ENCODE measurements around the gene FOXK2.

Gene FOXK2

DNA sequence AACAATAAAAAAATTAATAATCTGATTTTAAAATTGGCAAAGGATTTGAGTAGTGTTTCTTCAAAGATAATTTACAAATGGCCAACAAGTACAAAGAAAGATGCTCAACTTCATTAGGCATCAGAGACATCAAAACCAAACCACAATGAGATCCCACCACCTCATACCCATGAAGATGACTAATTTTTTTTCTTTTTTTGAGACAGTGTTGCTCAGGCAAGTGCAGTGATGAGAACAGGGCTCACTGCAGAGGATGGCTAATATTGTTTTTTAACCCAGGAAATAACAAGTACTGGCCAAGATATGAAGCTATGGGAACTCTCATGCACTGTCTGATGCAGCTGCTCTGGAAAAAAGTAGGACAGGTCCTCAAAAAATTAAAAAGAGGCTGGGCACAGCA, 113.8 kb downstream of the FOXK2 start:
- Mint-ChIP-seq H3K27me3 (no peaks in the 10 kb centered on the region), H3K4me3 (no peak overlapping the region), H3K4me1 (ENCODE audit: low read depth) (peaks cover 26% of the 10 kb centered on the region), H3K9me3 (ENCODE audit: low read depth) (no peaks in the 10 kb centered on the region), H3K36me3 (peaks cover 10% of the 10 kb centered on the region), H3K27ac (no peak overlapping the region)

DNA sequence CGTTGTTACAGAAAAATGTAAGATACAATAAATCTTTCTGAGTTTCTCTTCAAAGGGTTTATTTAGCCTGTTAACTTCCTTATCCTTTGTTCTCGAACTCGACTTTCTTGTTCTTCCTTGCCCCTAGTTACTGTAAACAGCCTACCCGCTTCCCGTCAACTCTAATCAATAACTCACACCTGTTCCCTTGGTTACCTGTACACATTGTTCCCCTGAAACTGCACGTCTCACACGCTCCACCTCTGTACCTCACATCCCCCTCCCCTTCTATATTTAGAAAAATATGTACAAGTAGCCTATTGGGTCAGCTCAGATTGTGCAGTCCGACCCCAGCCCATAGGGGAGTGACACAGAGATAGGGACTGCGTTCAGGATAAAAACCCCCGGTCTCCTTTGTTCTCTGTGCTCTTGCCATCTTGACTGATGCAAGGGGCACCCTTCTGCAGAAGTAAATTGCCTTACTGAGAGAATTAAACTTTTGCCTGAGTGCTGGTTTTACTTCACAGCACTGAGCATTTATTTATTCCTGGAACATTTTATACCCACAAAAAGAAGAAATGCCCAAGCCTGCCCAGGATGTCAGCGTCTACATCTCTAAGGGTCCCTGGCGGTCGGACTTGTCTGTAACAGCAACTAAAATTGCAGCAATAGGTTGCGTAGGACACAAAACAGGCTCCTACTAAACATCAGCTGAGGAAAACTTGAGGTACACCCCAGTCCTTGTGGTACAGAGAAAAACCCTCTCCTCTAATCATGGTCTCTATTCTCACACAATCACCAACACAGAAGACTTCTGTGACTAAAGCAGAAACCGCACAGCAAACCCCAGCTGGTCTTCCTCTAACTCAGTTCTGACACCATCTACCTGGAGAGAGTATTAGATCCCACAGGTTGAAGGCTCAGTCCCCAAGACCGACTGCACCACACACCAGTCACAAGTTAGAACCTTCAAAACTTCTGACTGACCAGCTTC, 117.4 kb downstream of the FOXK2 start:
- peaks cover 33% of the 10 kb centered on the region for H3K4me1 Mint-ChIP-seq (ENCODE audit: low read depth)
- H3K36me3 Mint-ChIP-seq, result peaks cover 13% of the 10 kb centered on the region
- peak overlapping the region; percentile 22 for H3K27ac Mint-ChIP-seq
- H3K9me3 Mint-ChIP-seq (ENCODE audit: low read depth), result no peaks in the 10 kb centered on the region
- no peak overlapping the region for H3K4me3 Mint-ChIP-seq
- no peaks in the 10 kb centered on the region for H3K27me3 Mint-ChIP-seq

DNA sequence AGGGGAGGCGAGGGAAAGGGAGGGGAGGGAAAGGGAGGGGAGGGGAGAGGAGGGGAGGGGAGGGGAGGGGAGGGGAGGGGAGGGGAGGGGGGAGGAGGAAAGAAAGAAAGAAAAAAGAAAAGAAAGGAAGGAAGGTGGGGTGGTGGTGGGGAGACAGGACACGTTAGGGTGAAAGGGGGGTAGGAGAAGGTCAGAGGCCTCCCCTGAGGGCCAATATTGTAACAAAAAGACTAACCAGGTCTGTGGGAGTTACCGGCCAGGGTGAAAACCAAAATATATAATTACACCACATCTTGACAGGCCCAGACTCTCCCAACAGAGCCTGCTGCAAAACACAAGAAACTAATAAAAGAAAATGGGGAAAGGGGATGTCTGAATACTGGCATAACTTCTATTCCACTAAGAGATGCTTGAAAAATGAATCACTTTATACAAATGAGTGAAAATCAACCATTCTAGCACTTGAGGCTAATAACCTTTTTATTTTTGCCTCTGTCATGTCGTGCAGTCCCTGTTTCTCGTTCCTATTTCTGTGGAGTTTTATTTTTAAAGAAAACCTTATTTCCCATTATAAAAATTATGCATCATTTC, 118.7 kb downstream of the FOXK2 start:
- H3K4me1 Mint-ChIP-seq (ENCODE audit: low read depth), result peaks cover 29% of the 10 kb centered on the region
- H3K4me3 Mint-ChIP-seq, result no peak overlapping the region
- no peaks in the 10 kb centered on the region for H3K27me3 Mint-ChIP-seq
- no peak overlapping the region for H3K27ac Mint-ChIP-seq
- H3K36me3 Mint-ChIP-seq, result peaks cover 13% of the 10 kb centered on the region
- no peaks in the 10 kb centered on the region for H3K9me3 Mint-ChIP-seq (ENCODE audit: low read depth)

DNA sequence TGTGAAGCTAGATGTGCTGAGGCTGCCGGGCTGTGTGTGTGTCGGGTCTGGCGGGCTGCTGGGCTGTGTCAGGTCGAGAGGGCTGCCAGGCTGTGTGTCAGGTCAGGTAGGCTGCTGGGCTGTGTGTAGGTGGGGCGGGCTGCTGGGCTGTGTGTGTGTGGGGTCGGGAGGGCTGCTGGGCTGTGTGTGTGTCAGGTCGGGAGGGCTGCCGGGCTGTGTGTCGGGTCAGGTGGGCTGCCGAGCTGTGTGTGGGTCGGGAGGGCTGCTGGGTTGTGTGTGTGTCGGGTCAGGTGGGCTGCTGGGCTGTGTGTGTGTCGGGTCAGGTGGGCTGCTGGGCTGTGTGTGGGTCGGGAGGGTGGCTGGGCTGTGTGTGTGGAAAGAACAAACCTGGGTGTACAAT, 120.1 kb downstream of the FOXK2 start:
- H3K9me3 Mint-ChIP-seq (ENCODE audit: low read depth), result no peaks in the 10 kb centered on the region
- H3K27ac Mint-ChIP-seq, result no peak overlapping the region
- peaks cover 15% of the 10 kb centered on the region for H3K36me3 Mint-ChIP-seq
- no peak overlapping the region for H3K4me3 Mint-ChIP-seq
- H3K27me3 Mint-ChIP-seq, result no peaks in the 10 kb centered on the region
- H3K4me1 Mint-ChIP-seq (ENCODE audit: low read depth), result peaks cover 27% of the 10 kb centered on the region

DNA sequence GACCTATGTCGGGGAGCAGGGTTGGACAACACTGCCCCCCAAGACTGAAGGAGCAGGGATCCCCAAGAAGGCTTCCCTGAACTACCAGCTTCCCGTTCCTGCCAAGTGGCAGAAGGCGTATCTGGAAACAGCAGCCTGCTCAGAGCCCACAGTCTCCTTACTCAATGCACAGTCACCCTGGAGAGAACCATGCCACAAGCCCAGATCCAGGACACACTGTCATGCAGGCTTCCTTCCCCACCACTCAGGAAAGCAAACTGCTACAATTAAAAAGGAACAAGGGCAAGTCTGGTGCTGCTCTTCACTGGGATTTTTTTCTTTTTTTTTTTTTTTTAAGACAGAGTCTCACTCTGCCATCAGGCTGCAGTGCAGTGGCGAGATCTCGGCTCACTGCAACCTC, 120.5 kb downstream of the FOXK2 start:
- Mint-ChIP-seq H3K36me3 (peaks cover 15% of the 10 kb centered on the region), H3K4me1 (ENCODE audit: low read depth) (peaks cover 25% of the 10 kb centered on the region)

DNA sequence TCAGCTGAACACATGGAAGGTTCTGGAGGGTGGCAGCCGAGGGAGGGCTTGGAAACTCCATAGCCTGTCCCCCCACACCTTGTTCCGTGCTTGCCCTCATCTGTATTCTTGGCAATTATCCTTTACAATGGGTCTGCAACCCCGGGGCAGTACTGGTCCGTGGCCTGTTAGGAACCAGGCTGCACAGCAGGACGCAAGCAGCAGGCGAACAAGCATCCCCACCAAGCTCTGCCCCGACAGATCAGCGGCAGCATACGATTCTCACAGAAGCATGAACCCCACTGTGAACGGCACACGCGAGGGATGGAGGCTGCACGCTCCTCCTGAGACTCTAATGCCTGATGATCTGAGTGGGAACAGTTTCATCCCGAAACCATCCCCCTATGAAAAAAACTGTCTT, 122.5 kb downstream of the FOXK2 start:
- Mint-ChIP-seq H3K4me1 (ENCODE audit: low read depth) (peaks cover 35% of the 10 kb centered on the region), H3K36me3 (peaks cover 10% of the 10 kb centered on the region), H3K27me3 (no peaks in the 10 kb centered on the region), H3K4me3 (no peak overlapping the region), H3K9me3 (ENCODE audit: low read depth) (no peaks in the 10 kb centered on the region), H3K27ac (no peak overlapping the region)

More for the DNA sequence above, 120.5 kb downstream of the FOXK2 start:
- no peaks in the 10 kb centered on the region for H3K27me3 Mint-ChIP-seq
- no peak overlapping the region for H3K27ac Mint-ChIP-seq
- H3K9me3 Mint-ChIP-seq (ENCODE audit: low read depth), result no peaks in the 10 kb centered on the region
- no peak overlapping the region for H3K4me3 Mint-ChIP-seq

DNA sequence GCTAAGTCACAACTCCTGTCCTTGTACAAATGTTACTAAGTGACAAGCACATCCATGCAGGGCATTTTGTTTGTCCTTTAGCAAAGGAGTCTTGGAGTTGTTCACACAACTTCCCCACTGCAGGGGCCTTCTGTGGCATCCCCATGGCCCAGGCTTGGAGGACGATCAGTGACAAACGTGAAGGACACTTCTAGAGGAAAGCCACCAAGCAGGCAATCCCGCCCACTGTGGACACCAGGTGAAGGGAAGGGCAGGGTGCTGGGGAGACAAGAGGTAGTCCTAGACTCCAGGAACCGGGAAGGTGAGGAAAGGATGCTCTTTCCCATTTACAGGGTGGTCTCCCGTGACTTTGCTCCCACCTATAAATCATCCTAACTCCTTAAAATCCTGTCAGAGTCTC, 124.6 kb downstream of the FOXK2 start:
- Mint-ChIP-seq H3K4me1 (ENCODE audit: low read depth) (peaks cover 30% of the 10 kb centered on the region), H3K9me3 (ENCODE audit: low read depth) (no peaks in the 10 kb centered on the region), H3K4me3 (no peak overlapping the region), H3K27ac (no peak overlapping the region), H3K36me3 (peaks cover 4% of the 10 kb centered on the region), H3K27me3 (no peaks in the 10 kb centered on the region)

DNA sequence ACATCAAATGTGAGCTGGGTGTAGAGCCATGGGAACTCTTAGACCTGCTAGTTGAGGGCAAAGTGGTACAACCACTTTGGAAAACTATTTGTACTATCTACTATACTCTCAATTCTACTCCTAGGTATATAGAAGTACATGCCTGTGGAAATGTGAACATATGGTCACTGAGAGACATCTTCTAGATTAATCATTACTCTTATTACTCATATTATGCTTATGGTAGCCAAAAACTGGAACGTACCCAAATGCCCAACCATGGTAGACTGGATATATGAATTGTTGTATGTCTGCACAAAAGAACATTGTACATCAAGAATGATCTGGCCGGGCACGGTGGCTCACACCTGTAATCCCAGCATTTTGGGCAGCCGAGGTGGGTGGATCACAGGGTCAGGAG, 126.0 kb downstream of the FOXK2 start:
- H3K27ac Mint-ChIP-seq, result peak overlapping the region; percentile 41
- H3K9me3 Mint-ChIP-seq (ENCODE audit: low read depth), result no peaks in the 10 kb centered on the region
- H3K36me3 Mint-ChIP-seq, result peaks cover 2% of the 10 kb centered on the region
- H3K4me1 Mint-ChIP-seq (ENCODE audit: low read depth), result peaks cover 27% of the 10 kb centered on the region
- peak overlapping the region; percentile 85 for H3K4me3 Mint-ChIP-seq
- H3K27me3 Mint-ChIP-seq, result no peaks in the 10 kb centered on the region

DNA sequence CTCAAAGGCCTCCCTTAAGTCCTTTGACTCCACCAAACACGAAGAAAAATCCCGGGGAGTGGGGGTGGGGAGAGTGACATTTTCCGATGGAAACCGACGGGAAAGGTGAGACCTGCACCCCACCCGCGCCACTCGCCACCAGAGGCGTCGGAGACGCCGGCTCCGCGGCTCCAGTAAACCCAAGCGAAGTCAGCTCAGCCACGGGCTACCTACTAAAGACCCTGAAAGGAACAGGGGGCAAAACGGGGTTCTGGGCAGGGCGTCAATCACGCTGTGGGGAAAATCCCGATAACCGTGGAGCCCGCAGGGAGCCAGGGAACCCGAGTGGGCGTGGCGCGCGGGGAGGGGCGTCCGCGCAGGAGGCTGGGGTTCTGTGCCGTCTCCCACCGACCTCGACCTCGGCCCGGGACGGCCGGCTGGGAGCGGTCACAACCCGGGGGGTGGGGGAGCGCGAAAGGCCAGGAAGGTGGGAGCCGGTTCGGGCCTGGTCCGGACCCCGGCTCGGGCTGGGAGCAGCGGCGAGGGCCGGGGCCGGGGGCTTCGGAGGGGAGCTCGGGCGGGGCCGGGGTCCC, 128.1 kb downstream of the FOXK2 start:
- Mint-ChIP-seq H3K4me1 (ENCODE audit: low read depth) (peaks cover 26% of the 10 kb centered on the region), H3K4me3 (peak overlapping the region; percentile 85), H3K9me3 (ENCODE audit: low read depth) (no peaks in the 10 kb centered on the region), H3K27ac (no peak overlapping the region), H3K27me3 (no peaks in the 10 kb centered on the region), H3K36me3 (peaks cover 2% of the 10 kb centered on the region)

DNA sequence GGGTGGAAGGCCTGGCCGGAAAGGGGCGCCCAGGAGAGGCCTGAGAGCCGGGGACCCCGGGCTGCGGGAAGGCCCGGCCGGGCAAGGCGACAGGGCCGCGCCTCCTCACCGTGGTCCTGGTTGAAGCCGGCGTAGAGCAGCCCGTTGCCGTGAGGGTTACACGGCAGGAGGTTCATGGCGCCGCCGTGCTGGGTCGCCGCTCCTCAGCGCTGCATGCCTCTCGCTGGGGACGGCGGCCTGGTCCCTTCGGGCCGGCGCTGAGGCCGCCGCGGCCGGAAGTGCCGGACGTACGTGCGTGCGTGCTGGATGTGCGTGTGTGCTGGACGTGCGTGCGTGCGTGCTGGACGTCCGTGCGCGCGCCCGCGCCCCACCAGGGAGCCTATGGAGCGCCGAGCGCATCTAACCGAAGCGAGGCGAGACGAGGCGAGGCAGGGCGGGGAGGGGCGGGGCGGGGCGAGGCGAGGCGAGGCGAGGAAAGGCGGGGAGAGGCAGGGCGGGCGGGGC, 128.7 kb downstream of the FOXK2 start, which contains the start of gene WDR45B:
Gene WDR45B, minus strand, starts transcription at position 280 of the 504 bp plus-strand sequence. Its CDS starts 104 bp downstream, at position 176.
- Mint-ChIP-seq H3K27me3 (no peaks in the 10 kb centered on the region), H3K4me3 (peak within 1 kb of the TSS; percentile 85), H3K9me3 (ENCODE audit: low read depth) (no peaks in the 10 kb centered on the region), H3K4me1 (ENCODE audit: low read depth) (peaks cover 26% of the 10 kb centered on the region), H3K36me3 (peaks cover 2% of the 10 kb centered on the region), H3K27ac (no peak within 1 kb of the TSS)

DNA sequence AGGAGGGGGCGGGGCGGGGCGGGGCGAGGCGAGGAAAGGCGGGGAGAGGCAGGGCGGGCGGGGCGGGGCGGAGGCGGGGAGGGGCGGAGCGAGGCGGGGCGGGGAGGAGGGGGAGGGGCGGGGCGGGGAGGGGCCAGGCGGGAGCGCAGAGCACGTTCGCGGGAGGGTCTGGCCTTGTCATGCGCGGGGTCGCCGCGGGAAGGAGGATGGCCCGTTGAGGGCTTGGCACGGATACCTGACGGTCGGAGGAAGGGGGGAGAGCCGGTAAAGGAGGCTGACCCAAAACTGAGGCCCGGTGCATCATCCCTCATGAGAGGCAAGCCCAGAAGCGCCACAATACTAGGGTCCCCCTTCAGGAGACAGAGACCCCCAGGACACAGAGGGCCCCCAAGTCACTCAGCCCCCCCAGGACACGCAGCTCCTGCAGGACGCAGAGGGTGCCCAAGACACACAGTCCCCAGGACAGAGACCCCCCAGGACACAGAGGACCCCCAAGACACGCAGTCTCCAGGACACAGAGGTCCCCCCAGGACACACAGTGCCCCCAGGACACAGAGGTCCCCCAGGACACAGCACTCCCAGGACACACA, 129.3 kb downstream of the FOXK2 start:
- Mint-ChIP-seq H3K27ac (no peak overlapping the region), H3K4me1 (ENCODE audit: low read depth) (peaks cover 25% of the 10 kb centered on the region)

DNA sequence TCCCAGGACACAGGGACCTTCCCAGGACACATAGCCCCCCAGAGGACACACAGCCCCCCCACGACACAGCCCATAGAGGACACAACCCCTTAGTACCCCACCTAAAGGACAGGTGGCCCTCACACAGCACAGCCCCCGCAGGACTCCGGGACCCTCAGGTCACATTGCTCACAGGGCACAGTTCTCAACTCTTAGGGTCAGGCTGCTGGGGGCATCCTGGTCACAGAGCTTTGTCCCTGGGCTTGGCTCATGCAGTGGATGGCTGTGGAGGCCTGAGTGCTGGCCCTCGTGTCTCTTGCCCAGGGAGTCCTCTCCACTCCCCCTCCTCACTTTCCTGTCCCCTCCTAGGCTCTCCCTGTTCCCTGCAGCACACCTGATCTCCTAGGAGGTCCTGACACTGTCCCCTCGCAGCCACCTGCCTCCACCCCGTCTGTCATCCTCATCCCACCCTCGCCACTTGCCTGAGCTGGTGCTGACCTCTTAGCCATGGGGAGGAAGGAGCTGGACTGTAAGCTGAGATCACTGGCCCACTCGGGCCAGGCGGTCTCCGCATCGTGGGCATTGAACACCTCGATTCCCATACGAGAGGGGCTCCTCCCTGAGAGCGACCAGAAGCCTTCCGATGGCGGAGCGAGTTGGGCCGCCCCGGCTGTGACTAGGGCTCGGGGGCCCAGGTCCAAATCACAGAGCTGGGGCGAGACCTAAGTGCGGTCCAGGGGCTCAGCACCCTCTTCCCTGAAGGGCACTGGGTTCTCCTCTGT, 130.1 kb downstream of the FOXK2 start:
- peaks cover 20% of the 10 kb centered on the region for H3K4me1 Mint-ChIP-seq (ENCODE audit: low read depth)
- no peak overlapping the region for H3K27ac Mint-ChIP-seq
- H3K27me3 Mint-ChIP-seq, result no peaks in the 10 kb centered on the region
- no peaks in the 10 kb centered on the region for H3K36me3 Mint-ChIP-seq
- H3K9me3 Mint-ChIP-seq (ENCODE audit: low read depth), result no peaks in the 10 kb centered on the region
- H3K4me3 Mint-ChIP-seq, result peak overlapping the region; percentile 53

More for the DNA sequence above, 129.3 kb downstream of the FOXK2 start:
- Mint-ChIP-seq H3K4me3 (no peak overlapping the region), H3K36me3 (peaks cover 1% of the 10 kb centered on the region), H3K9me3 (ENCODE audit: low read depth) (no peaks in the 10 kb centered on the region), H3K27me3 (no peaks in the 10 kb centered on the region)

DNA sequence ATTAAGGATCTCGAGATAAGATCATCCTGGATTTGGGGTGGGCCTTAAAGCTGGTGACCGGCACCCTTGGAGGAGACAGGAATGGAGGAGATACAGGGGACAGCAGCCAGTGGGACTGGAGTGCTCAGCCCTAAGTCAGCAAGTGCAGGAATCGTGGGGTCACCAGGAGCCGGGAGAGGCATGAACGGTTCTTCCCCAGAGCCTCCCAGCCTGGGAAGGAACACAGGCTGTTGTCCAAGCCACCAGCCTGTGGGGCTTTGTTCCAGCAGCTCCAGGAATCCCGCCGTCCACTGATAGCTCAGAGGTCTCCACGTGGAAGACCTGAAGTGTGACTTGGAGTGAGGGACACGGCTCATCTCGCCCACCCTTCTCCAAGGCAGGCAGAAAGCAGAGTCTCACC, 131.2 kb downstream of the FOXK2 start:
- Mint-ChIP-seq H3K4me1 (ENCODE audit: low read depth) (peaks cover 15% of the 10 kb centered on the region), H3K27ac (no peak overlapping the region)

More for the DNA sequence above, 131.2 kb downstream of the FOXK2 start:
- Mint-ChIP-seq H3K36me3 (no peaks in the 10 kb centered on the region), H3K27me3 (no peaks in the 10 kb centered on the region), H3K9me3 (ENCODE audit: low read depth) (no peaks in the 10 kb centered on the region), H3K4me3 (no peak overlapping the region)

Measured in activated naive CD8-positive, alpha-beta T cell (primary cell).